Mucosa of rectum (tissue), 2 donors: ENCODE results near the gene MED26.
"Not testable (repeated sequence)": the region's sequence is repeated elsewhere in the genome, so short reads cannot be mapped to it uniquely, and the experiment has no call there.

Source experiments
- H3K27ac ChIP-seq, 2 donors: one replicate each; pipeline ENCODE4 v1.7.0; 2013; ENCODE audit warnings: inconsistent platforms in 2 of 2, low read depth in 2 of 2, low read length in 2 of 2
- H3K27me3 ChIP-seq, 2 donors: one replicate each; pipeline ENCODE4 v1.7.0; 2013; ENCODE audit warnings: low read length in 2 of 2; ENCODE audit not compliant: control insufficient read depth in 2 of 2, insufficient read depth in 2 of 2
- H3K36me3 ChIP-seq, 2 donors: one replicate each; pipeline ENCODE4 v1.7.0; 2013; ENCODE audit warnings: low read length in 2 of 2; ENCODE audit not compliant: control insufficient read depth in 2 of 2, insufficient read depth in 2 of 2
- H3K4me1 ChIP-seq, 2 donors: one replicate each; pipeline ENCODE4 v1.7.0; 2013; ENCODE audit warnings: low read length in 2 of 2, mild to moderate bottlenecking in 1 of 2; ENCODE audit not compliant: control insufficient read depth in 2 of 2, insufficient read depth in 2 of 2
- H3K4me3 ChIP-seq, 2 donors: one replicate each; pipeline ENCODE4 v1.7.0; 2013; ENCODE audit warnings: low read length in 2 of 2
- H3K9ac ChIP-seq, 2 donors: one replicate each; pipeline ENCODE4 v1.7.0; 2013; ENCODE audit warnings: low read length in 2 of 2, low read depth in 1 of 2, mild to moderate bottlenecking in 1 of 2
- H3K9me3 ChIP-seq, 2 donors: one replicate each; pipeline ENCODE4 v1.7.0; 2013; ENCODE audit warnings: low read length in 2 of 2; ENCODE audit not compliant: control insufficient read depth in 2 of 2
- donor health status: healthy.
- donor health status: Normal muscosa, but diverticular disease.

Gene MED26, protein sequence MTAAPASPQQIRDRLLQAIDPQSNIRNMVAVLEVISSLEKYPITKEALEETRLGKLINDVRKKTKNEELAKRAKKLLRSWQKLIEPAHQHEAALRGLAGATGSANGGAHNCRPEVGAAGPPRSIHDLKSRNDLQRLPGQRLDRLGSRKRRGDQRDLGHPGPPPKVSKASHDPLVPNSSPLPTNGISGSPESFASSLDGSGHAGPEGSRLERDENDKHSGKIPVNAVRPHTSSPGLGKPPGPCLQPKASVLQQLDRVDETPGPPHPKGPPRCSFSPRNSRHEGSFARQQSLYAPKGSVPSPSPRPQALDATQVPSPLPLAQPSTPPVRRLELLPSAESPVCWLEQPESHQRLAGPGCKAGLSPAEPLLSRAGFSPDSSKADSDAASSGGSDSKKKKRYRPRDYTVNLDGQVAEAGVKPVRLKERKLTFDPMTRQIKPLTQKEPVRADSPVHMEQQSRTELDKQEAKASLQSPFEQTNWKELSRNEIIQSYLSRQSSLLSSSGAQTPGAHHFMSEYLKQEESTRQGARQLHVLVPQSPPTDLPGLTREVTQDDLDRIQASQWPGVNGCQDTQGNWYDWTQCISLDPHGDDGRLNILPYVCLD

GRCh38 chr19:16628183-16628983, at the start of gene MED26:
Gene MED26 (minus strand): TSS chr19:16628204. CDS start chr19:16627943, 261 bp downstream.
- H3K4me3 ChIP-seq, result peak within 1 kb of the TSS; percentile 91 to 93
- H3K27ac ChIP-seq, result peak within 1 kb of the TSS; percentile 98 to 99
- peaks cover 17 to 28% of the 10 kb centered on the region in 2 donors for H3K4me1 ChIP-seq
- peak within 1 kb of the TSS; percentile 95 to 98 for H3K9ac ChIP-seq
- peaks cover 10 to 12% of the 10 kb centered on the region in 2 donors for H3K36me3 ChIP-seq
- H3K27me3 ChIP-seq, result no peaks in the 10 kb centered on the region
- no peaks in the 10 kb centered on the region for H3K9me3 ChIP-seq

DNA sequence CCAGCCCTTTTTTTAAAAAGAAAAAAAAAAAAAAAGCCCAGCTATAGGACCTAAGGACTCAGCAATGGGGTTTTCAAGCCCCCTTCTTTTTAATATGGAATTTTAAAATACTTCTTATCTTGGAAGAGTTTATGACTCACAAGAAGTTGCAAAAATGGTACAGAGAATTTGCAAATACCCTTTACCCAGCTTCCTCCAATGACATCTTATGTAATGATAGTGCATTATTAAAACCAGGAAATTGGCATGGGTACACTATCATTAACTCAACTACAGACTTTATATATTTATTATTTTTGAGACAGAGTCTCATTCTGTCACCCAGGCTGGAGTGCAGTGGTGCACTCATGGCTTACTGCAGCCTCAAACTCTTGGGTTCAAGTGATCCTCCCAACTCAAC, 49.1 kb upstream of the MED26 start:
- Histone ChIP-seq H3K27ac (no peak overlapping the region), H3K9ac (no peak overlapping the region), H3K4me3 (no peak overlapping the region), H3K4me1 (no peaks in the 10 kb centered on the region), H3K9me3 (no peaks in the 10 kb centered on the region), H3K27me3 (no peaks in the 10 kb centered on the region), H3K36me3 (peaks cover 0 to 6% of the 10 kb centered on the region in 2 donors)

DNA sequence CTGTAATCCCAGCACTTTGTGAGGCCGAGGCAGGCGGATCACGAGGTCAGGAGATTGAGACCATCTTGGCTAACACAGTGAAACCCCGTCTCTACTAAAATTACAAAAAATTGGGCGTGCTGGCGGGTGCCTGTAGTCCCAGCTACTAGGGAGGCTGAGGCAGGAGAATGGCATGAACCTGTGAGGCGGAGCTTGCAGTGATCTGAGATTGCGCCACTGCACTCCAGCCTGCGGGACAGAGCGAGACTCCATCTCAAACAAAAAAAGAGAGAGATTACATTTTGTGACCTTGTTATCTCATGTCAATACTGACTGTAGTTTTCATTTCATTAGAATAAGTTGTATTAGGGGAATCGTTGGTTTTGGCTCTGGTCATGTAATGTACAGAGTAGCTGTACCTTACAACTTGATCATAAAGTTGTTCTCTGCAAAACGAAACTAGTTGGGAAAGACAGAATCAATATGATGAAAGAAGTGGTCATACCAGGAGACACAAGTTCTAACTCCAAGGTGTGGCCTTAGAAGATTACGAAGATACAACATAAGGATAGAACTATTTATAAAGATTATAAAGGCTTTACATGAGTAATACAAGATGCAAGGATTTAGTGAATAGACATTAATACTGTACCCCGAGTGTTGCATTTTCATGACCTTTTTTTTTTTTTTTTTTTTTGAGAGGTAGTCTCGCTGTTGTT, 48.2 kb upstream of the MED26 start:
- Histone ChIP-seq H3K27me3 (no peaks in the 10 kb centered on the region), H3K4me1 (peaks cover 0 to 3% of the 10 kb centered on the region in 2 donors), H3K27ac (no peak overlapping the region), H3K36me3 (peaks cover 0 to 6% of the 10 kb centered on the region in 2 donors), H3K4me3 (no peak overlapping the region), H3K9ac (no peak overlapping the region), H3K9me3 (no peaks in the 10 kb centered on the region)

GRCh38 chr19:16673839-16674238, 45.8 kb upstream of the MED26 start:
- not testable (repeated sequence) for H3K4me1 ChIP-seq, H3K27ac ChIP-seq, H3K27me3 ChIP-seq, H3K9me3 ChIP-seq, H3K9ac ChIP-seq, H3K4me3 ChIP-seq, H3K36me3 ChIP-seq

GRCh38 chr19:16673231-16673630, 45.2 kb upstream of the MED26 start:
- no peak overlapping the region for H3K4me3 ChIP-seq
- H3K4me1 ChIP-seq, result peaks cover 0 to 3% of the 10 kb centered on the region in 2 donors
- H3K9ac ChIP-seq, result no peak overlapping the region
- H3K9me3 ChIP-seq, result no peaks in the 10 kb centered on the region
- no peak overlapping the region for H3K27ac ChIP-seq
- H3K36me3 ChIP-seq, result no peaks in the 10 kb centered on the region
- H3K27me3 ChIP-seq, result no peaks in the 10 kb centered on the region

GRCh38 chr19:16671652-16672274, 43.8 kb upstream of the MED26 start:
- no peaks in the 10 kb centered on the region for H3K36me3 ChIP-seq
- H3K27ac ChIP-seq, result no peak overlapping the region
- H3K27me3 ChIP-seq, result no peaks in the 10 kb centered on the region
- H3K4me3 ChIP-seq, result no peak overlapping the region
- H3K9ac ChIP-seq, result no peak overlapping the region
- H3K9me3 ChIP-seq, result no peaks in the 10 kb centered on the region
- H3K4me1 ChIP-seq, result peaks cover 0 to 3% of the 10 kb centered on the region in 2 donors

DNA sequence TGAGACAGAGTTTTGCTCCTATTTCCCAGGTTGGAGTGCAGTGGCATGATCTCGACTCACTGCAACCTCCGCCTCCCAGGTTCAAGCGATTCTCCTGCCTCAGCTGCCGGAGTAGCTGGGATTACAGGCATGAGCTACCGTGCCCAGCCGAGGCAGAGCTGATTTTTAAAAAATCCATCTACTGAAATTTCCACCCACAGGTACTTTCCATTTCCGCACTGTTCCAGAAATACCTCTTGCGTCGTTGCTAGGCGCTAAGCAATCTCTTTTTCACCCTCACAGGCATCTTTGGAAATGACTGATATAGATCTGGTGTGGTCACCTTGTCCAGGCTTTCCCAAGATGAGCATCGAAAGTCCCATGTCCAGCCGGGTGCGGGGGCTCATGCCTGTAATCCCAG, 42.3 kb upstream of the MED26 start:
- H3K27me3 ChIP-seq, result no peaks in the 10 kb centered on the region
- peaks cover 0 to 3% of the 10 kb centered on the region in 2 donors for H3K4me1 ChIP-seq
- H3K36me3 ChIP-seq, result no peaks in the 10 kb centered on the region
- H3K4me3 ChIP-seq, result no peak overlapping the region
- H3K9ac ChIP-seq, result no peak overlapping the region
- no peaks in the 10 kb centered on the region for H3K9me3 ChIP-seq
- no peak overlapping the region for H3K27ac ChIP-seq

DNA sequence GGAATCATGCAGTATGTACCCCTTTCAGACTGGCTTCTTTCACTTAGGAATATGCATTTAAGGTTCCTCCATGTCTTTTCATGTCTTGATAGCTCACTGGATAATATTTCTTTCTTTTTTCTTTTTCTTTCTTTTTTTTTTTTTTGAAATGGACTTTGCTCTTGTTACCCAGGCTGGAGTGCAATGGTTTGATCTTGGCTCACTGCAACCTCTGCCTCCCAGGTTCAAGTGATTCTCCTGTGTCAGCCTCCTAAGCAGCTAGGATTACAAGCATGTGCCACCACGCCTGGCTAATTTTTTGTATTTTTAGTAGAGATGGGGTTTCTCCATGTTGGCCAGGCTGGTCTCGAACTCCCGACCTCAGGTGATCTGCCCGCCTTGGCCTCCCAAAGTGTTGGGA, 40.7 kb upstream of the MED26 start:
- not testable (repeated sequence) for H3K36me3 ChIP-seq, H3K4me1 ChIP-seq, H3K9me3 ChIP-seq, H3K4me3 ChIP-seq, H3K9ac ChIP-seq, H3K27me3 ChIP-seq, H3K27ac ChIP-seq

DNA sequence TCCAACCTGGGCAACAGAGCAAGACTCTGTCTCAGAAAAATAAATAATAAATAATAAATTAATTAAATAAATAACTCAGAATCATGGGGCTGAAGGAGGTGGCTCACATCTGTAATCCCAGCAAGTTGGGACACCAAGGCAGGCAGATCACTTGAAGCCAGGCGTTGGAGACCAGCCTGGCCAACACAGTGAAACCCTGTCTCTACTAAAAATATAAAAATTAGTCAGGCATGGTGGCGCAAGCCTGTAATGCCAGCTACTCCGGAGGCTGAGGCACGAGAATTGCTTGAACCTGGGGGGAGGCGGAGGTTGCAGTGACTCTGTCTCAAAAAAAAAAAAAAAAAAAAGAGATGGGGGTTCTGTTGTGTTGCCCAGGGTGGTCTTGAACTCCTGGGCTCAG, 40.2 kb upstream of the MED26 start:
- Histone ChIP-seq H3K9me3 (no peaks in the 10 kb centered on the region), H3K4me3 (no peak overlapping the region), H3K27me3 (no peaks in the 10 kb centered on the region), H3K9ac (no peak overlapping the region), H3K4me1 (peaks cover 3 to 5% of the 10 kb centered on the region in 2 donors), H3K27ac (no peak overlapping the region), H3K36me3 (no peaks in the 10 kb centered on the region)
